NCI-H748 treated with DMSO at 0.1 percent for 48 hours (cell line): ENCODE measurements around the gene SCARF2.
"Not testable (repeated sequence)": the region's sequence is repeated elsewhere in the genome, so short reads cannot be mapped to it uniquely, and the experiment has no call there.

Experiments used
- DNase-seq: peaks from one replicate; lab custom pipeline; 2025; lab: John Stamatoyannopoulos, UW

The SCARF2 gene

GRCh38 chr22:20392983-20393704, 44.5 kb downstream of the SCARF2 start:
- DNase-seq, result no peak

- DNase-seq, result not testable (repeated sequence)
Observed at GRCh38 chr22:20392365-20392881, 45.2 kb downstream of the SCARF2 start.

- no peak for DNase-seq
Observed at GRCh38 chr22:20391222-20391621, 46.4 kb downstream of the SCARF2 start.

- DNase-seq, result no peak
Observed at GRCh38 chr22:20390394-20390907, 47.2 kb downstream of the SCARF2 start.

GRCh38 chr22:20389288-20389687, 48.3 kb downstream of the SCARF2 start:
- DNase-seq, result no peak

- no peak for DNase-seq
Observed at GRCh38 chr22:20388200-20388599, 49.4 kb downstream of the SCARF2 start.

- DNase-seq, result no peak
Observed at GRCh38 chr22:20386972-20387371, 50.7 kb downstream of the SCARF2 start.

- DNase-seq, result no peak
Observed at GRCh38 chr22:20386336-20386735, 51.3 kb downstream of the SCARF2 start.

- no peak for DNase-seq
Observed at GRCh38 chr22:20384865-20385264, 52.8 kb downstream of the SCARF2 start.

GRCh38 chr22:20384171-20384570, 53.5 kb downstream of the SCARF2 start:
- no peak for DNase-seq

GRCh38 chr22:20383538-20383937, 54.1 kb downstream of the SCARF2 start:
- no peak for DNase-seq

GRCh38 chr22:20380486-20380885, 57.1 kb downstream of the SCARF2 start:
- no peak for DNase-seq

- not testable (repeated sequence) for DNase-seq
Observed at GRCh38 chr22:20378684-20379083, 58.9 kb downstream of the SCARF2 start.

- DNase-seq, result no peak
Observed at GRCh38 chr22:20378110-20378509, 59.5 kb downstream of the SCARF2 start.

GRCh38 chr22:20376983-20377382, 60.6 kb downstream of the SCARF2 start:
- not testable (repeated sequence) for DNase-seq

GRCh38 chr22:20376281-20376680, 61.3 kb downstream of the SCARF2 start:
- not testable (repeated sequence) for DNase-seq
